SK-N-SH (cell line): Measurements from ENCODE around the gene GLIS1. TPM values are rescaled to one million over a fixed set of nuclear protein-coding genes. Genes with fewer than 3 reads are reported as not detected.
A peak's percentile ranks its signal among the peaks of the same experiment; 100 is the strongest.

ENCODE experiments used
- CTCF ChIA-PET: fragments of 300-600, 350-600 bp; formaldehyde crosslinking; extraction: SDS; loops from one replicate; lab custom pipeline; 2021; lab: Yijun Ruan, JAX
- POLR2A ChIA-PET: fragments of 350-600 bp; sonication (Branson Sonifier 250); formaldehyde crosslinking; extraction: SDS; loops from one replicate; lab custom pipeline; 2020; ENCODE audit warnings: antibody characterized with exemption, inconsistent platforms; lab: Yijun Ruan, JAX
- DNase-seq: peaks from one replicate; pipeline ENCODE4 v3.0.0; 2012
- H2AFZ ChIP-seq: fragments of 200-600 bp; sonication (generic); 2 replicates; pipeline ENCODE4 v1.8.1; 2016; ENCODE audit warnings: antibody characterized with exemption, mild to moderate bottlenecking, low read depth
- H3F3A ChIP-seq: fragments of 200-600 bp; sonication (generic); replicated peaks from 2 replicates; pipeline ENCODE3; 2016; ENCODE audit warnings: antibody characterized with exemption, mild to moderate bottlenecking; ENCODE audit not compliant: insufficient read depth
- H3K27ac ChIP-seq, 2 experiments: fragments of 200-500 bp in 1 of 2; fragments of 200-600 bp in 1 of 2; sonication (Bioruptor generic) in 1 of 2; sonication (generic), shearing (Covaris generic) in 1 of 2; 2 replicates each; pipeline versions ENCODE4 v1.5.1 to v1.6.1; 2014 to 2016; ENCODE audit warnings: low read depth in 2 of 2, inconsistent platforms in 1 of 2, low read length in 1 of 2, mild to moderate bottlenecking in 1 of 2, mixed read lengths in 1 of 2
- H3K27me3 ChIP-seq: fragments of 200-600 bp; sonication (generic), shearing (Covaris generic); 2 replicates; pipeline ENCODE4 v1.6.1; 2016; ENCODE audit warnings: mixed run types; ENCODE audit not compliant: insufficient read depth
- H3K36me3 ChIP-seq, 2 experiments: fragments of 200-500 bp in 1 of 2; fragments of 200-600 bp in 1 of 2; sonication (Bioruptor generic) in 1 of 2; sonication (generic) in 1 of 2; replicated peaks in 1 of 2; 2 replicates each; pipeline versions ENCODE3 to v1.5.1; 2014 to 2016; ENCODE audit warnings: low read length in 1 of 2, mild to moderate bottlenecking in 1 of 2; ENCODE audit not compliant: insufficient read depth in 2 of 2, control insufficient read depth in 1 of 2
- H3K4me1 ChIP-seq, 2 experiments: fragments of 200-500 bp in 1 of 2; fragments of 200-600 bp in 1 of 2; sonication (Bioruptor generic) in 1 of 2; sonication (generic), shearing (Covaris generic) in 1 of 2; 2 replicates each; pipeline versions ENCODE4 v1.5.1 to v1.6.1; 2014 to 2016; ENCODE audit warnings: low read depth in 1 of 2, low read length in 1 of 2, mixed run types in 1 of 2; ENCODE audit not compliant: insufficient read depth in 2 of 2, control insufficient read depth in 1 of 2
- H3K4me2 ChIP-seq: fragments of 200-600 bp; sonication (generic), shearing (Covaris generic); 2 replicates; pipeline ENCODE4 v1.6.1; 2017; ENCODE audit warnings: mixed run types
- H3K4me3 ChIP-seq, 2 experiments: fragments of 200-500 bp in 1 of 2; fragments of 200-600 bp in 1 of 2; sonication (Bioruptor generic) in 1 of 2; sonication (generic), shearing (Covaris generic) in 1 of 2; 2 replicates each; pipeline versions ENCODE4 v1.5.1 to v1.8.1; 2014 to 2016; ENCODE audit warnings: low read depth in 2 of 2, inconsistent platforms in 1 of 2, low read length in 1 of 2, mild to moderate bottlenecking in 1 of 2, mixed read lengths in 1 of 2, moderate library complexity in 1 of 2
- H3K79me2 ChIP-seq: fragments of 200-600 bp; sonication (generic); 2 replicates; pipeline ENCODE4 v1.8.1; 2017; ENCODE audit warnings: mild to moderate bottlenecking; ENCODE audit not compliant: insufficient read depth
- H3K9ac ChIP-seq: fragments of 200-600 bp; sonication (generic); 2 replicates; pipeline ENCODE4 v1.6.1; 2017; ENCODE audit warnings: mixed run types
- H3K9me2 ChIP-seq: fragments of 200-600 bp; sonication (generic); 2 replicates; pipeline ENCODE4 v1.6.1; 2017; ENCODE audit warnings: mixed run types
- H3K9me3 ChIP-seq: fragments of 200-600 bp; sonication (generic); 2 replicates; pipeline ENCODE4 v1.6.1; 2017; ENCODE audit warnings: mixed run types, mild to moderate bottlenecking, moderate library complexity
- H4K20me1 ChIP-seq: fragments of 200-600 bp; sonication (generic); 2 replicates; pipeline ENCODE4 v1.6.1; 2017; ENCODE audit warnings: mild to moderate bottlenecking, mixed run types; ENCODE audit not compliant: insufficient read depth
- CHD2 ChIP-seq: fragments of 150-350 bp; IDR thresholded peaks from 2 replicates; pipeline ENCODE4 v1.6.1; 2018; ENCODE audit warnings: low read length; ENCODE audit not compliant: partially characterized antibody
- EP300 ChIP-seq, 2 experiments: IDR thresholded peaks; 2 replicates each; pipeline versions ENCODE4 v1.4.0 to v1.6.1; 2012; ENCODE audit warnings: borderline replicate concordance in 1 of 2, low read depth in 1 of 2, low read length in 1 of 2
- GATA2 ChIP-seq: sonication (generic); formaldehyde crosslinking; IDR thresholded peaks from 2 replicates; pipeline ENCODE4 v1.5.0; 2020; ENCODE audit warnings: mild to moderate bottlenecking, missing genetic modification reagents
- JUND ChIP-seq: IDR thresholded peaks from 2 replicates; pipeline ENCODE4 v1.4.0; 2012
- NRF1 ChIP-seq: IDR thresholded peaks from 2 replicates; pipeline ENCODE4 v1.6.1; 2012; ENCODE audit warnings: low read depth, mild to moderate bottlenecking, low read length
- RCOR1 ChIP-seq: fragments of 150-350 bp; IDR thresholded peaks from 2 replicates; pipeline ENCODE4 v1.6.1; 2017; ENCODE audit warnings: antibody characterized with exemption, low read length
- RXRA ChIP-seq: IDR thresholded peaks from 2 replicates; pipeline ENCODE4 v1.4.0; 2012; ENCODE audit warnings: low read depth, mild to moderate bottlenecking, borderline replicate concordance
- SMC3 ChIP-seq: IDR thresholded peaks from 2 replicates; pipeline ENCODE4 v1.6.1; 2012; ENCODE audit warnings: low read depth, low read length, improper control_type of control experiment
- TCF12 ChIP-seq: IDR thresholded peaks from 2 replicates; pipeline ENCODE4 v1.4.0; 2012
- YY1 ChIP-seq: IDR thresholded peaks from 2 replicates; pipeline ENCODE4 v1.4.0; 2012; ENCODE audit warnings: low read depth, mild to moderate bottlenecking
- WGBS: methylation state at CpG from one replicate; pipeline ENCODE4 v1.1.6; 2017; ENCODE audit warnings: low lambda C conversion rate; 5-methylcytosine and 5-hydroxymethylcytosine counted together
- polyA plus RNA-seq, 3 experiments: library from polyadenylated mRNA; depleted of rRNA; stranded (reverse); fragments of >200 nt; gene quantifications; 2 replicates each; pipeline ENCODE4 v1.2.3, GENCODE V29; 2012
- TF ChIP-seq, protein P1 (sequence below): fragments of 150-350 bp; IDR thresholded peaks from 2 replicates; pipeline ENCODE4 v1.6.1; 2017; ENCODE audit warnings: antibody characterized with exemption, low read length, low read depth, borderline replicate concordance
- TF ChIP-seq, protein P2 (sequence below): IDR thresholded peaks from 2 replicates; pipeline ENCODE4 v1.4.0; 2012; ENCODE audit warnings: low read depth
- TF ChIP-seq, protein P3 (sequence below): fragments of 150-350 bp; IDR thresholded peaks from 2 replicates; pipeline ENCODE4 v1.6.1; 2016; ENCODE audit warnings: mild to moderate bottlenecking, low read depth, low read length
- TF ChIP-seq, protein P4 (sequence below): IDR thresholded peaks from 2 replicates; pipeline ENCODE4 v1.4.0; 2012; ENCODE audit warnings: low read depth, borderline replicate concordance
- TF ChIP-seq, protein P5 (sequence below): IDR thresholded peaks from 2 replicates; pipeline ENCODE4 v1.6.1; 2012; ENCODE audit warnings: mild to moderate bottlenecking, low read depth, low read length, moderate library complexity
- TF ChIP-seq, protein P6 (sequence below): IDR thresholded peaks from 2 replicates; pipeline ENCODE4 v1.4.0; 2012; ENCODE audit warnings: low read depth, borderline replicate concordance

The GLIS1 gene
- polyA plus RNA-seq, 1 of the 3 experiments (the other 2 are of a cell fraction): 0.13 TPM

DNA sequence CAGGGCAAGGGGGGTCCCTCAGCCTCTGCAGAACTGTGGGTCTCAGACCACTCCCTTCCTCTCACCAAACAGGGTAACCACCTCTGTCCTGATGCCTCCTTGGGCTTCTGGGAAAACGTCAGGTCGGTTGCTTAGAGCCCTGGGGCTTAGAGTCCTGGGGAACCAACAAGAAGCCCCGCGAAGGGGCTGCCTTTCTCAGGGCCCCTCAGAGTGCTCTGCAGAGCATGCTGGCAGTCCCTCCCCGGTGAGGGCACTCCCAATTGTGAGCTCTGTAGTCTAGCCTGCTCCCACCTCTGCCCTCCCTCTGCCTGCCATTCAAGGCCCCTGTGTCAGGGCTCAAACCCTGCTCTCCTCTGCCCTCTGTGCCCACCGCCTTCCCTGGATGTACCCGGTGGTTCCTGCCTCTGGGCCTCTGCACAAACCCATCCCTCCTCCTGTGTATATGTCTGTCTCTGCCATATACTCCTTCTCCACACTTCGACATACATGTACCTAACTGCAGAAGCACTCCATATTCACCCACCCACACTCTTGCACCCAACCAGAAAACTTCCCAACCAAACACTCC is 187.5 kb downstream of the GLIS1 start:
- no peak overlapping the region for H2AFZ ChIP-seq
- H3K9me3 ChIP-seq: no peaks in the 10 kb centered on the region
- H3K27me3 ChIP-seq: no peaks in the 10 kb centered on the region
- no peak overlapping the region for H3K4me2 ChIP-seq
- no peak overlapping the region for H3K27ac ChIP-seq
- TF ChIP-seq EP300 (IDR thresholded peaks at IDR 0.05; ENCODE audit: borderline replicate concordance in 1 of 2, low read depth in 1 of 2, low read length in 1 of 2): no peak
- TF ChIP-seq, protein P1, sequence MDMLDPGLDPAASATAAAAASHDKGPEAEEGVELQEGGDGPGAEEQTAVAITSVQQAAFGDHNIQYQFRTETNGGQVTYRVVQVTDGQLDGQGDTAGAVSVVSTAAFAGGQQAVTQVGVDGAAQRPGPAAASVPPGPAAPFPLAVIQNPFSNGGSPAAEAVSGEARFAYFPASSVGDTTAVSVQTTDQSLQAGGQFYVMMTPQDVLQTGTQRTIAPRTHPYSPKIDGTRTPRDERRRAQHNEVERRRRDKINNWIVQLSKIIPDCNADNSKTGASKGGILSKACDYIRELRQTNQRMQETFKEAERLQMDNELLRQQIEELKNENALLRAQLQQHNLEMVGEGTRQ: no peak
- TF ChIP-seq RCOR1: no peak
- TF ChIP-seq, protein P2, sequence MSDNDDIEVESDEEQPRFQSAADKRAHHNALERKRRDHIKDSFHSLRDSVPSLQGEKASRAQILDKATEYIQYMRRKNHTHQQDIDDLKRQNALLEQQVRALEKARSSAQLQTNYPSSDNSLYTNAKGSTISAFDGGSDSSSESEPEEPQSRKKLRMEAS: no peak
- TF ChIP-seq JUND: no peak
- TF ChIP-seq CHD2: no peak
- TF ChIP-seq TCF12: no peak
- TF ChIP-seq SMC3: no peak
- TF ChIP-seq NRF1: no peak
- TF ChIP-seq, protein P3, sequence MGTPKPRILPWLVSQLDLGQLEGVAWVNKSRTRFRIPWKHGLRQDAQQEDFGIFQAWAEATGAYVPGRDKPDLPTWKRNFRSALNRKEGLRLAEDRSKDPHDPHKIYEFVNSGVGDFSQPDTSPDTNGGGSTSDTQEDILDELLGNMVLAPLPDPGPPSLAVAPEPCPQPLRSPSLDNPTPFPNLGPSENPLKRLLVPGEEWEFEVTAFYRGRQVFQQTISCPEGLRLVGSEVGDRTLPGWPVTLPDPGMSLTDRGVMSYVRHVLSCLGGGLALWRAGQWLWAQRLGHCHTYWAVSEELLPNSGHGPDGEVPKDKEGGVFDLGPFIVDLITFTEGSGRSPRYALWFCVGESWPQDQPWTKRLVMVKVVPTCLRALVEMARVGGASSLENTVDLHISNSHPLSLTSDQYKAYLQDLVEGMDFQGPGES: no peak
- no peak for TF ChIP-seq GATA2 (CRISPR knock-in tag)
- TF ChIP-seq, protein P4, sequence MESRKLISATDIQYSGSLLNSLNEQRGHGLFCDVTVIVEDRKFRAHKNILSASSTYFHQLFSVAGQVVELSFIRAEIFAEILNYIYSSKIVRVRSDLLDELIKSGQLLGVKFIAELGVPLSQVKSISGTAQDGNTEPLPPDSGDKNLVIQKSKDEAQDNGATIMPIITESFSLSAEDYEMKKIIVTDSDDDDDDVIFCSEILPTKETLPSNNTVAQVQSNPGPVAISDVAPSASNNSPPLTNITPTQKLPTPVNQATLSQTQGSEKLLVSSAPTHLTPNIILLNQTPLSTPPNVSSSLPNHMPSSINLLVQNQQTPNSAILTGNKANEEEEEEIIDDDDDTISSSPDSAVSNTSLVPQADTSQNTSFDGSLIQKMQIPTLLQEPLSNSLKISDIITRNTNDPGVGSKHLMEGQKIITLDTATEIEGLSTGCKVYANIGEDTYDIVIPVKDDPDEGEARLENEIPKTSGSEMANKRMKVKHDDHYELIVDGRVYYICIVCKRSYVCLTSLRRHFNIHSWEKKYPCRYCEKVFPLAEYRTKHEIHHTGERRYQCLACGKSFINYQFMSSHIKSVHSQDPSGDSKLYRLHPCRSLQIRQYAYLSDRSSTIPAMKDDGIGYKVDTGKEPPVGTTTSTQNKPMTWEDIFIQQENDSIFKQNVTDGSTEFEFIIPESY: no peak
- TF ChIP-seq, protein P5, sequence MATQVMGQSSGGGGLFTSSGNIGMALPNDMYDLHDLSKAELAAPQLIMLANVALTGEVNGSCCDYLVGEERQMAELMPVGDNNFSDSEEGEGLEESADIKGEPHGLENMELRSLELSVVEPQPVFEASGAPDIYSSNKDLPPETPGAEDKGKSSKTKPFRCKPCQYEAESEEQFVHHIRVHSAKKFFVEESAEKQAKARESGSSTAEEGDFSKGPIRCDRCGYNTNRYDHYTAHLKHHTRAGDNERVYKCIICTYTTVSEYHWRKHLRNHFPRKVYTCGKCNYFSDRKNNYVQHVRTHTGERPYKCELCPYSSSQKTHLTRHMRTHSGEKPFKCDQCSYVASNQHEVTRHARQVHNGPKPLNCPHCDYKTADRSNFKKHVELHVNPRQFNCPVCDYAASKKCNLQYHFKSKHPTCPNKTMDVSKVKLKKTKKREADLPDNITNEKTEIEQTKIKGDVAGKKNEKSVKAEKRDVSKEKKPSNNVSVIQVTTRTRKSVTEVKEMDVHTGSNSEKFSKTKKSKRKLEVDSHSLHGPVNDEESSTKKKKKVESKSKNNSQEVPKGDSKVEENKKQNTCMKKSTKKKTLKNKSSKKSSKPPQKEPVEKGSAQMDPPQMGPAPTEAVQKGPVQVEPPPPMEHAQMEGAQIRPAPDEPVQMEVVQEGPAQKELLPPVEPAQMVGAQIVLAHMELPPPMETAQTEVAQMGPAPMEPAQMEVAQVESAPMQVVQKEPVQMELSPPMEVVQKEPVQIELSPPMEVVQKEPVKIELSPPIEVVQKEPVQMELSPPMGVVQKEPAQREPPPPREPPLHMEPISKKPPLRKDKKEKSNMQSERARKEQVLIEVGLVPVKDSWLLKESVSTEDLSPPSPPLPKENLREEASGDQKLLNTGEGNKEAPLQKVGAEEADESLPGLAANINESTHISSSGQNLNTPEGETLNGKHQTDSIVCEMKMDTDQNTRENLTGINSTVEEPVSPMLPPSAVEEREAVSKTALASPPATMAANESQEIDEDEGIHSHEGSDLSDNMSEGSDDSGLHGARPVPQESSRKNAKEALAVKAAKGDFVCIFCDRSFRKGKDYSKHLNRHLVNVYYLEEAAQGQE: no peak
- TF ChIP-seq, protein P6, sequence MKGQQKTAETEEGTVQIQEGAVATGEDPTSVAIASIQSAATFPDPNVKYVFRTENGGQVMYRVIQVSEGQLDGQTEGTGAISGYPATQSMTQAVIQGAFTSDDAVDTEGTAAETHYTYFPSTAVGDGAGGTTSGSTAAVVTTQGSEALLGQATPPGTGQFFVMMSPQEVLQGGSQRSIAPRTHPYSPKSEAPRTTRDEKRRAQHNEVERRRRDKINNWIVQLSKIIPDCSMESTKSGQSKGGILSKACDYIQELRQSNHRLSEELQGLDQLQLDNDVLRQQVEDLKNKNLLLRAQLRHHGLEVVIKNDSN: no peak
- no peak for TF ChIP-seq RXRA
- no peak for TF ChIP-seq YY1
- H3F3A ChIP-seq: peaks cover 6% of the 10 kb centered on the region
- ChIA-PET CTCF (interaction anchor here (0.7 to 2.2 kb wide), 3 partner anchors 10 kb away, joined by 4 to 5 read pairs (median 4); no protein-coding TSS in a partner anchor), POLR2A (no interaction called here)
- no peaks in the 10 kb centered on the region for H3K9me2 ChIP-seq
- H3K36me3 ChIP-seq: no peaks in the 10 kb centered on the region
- no peaks in the 10 kb centered on the region for H4K20me1 ChIP-seq
- 81% methylated on average over 3 of the region's 8 CpGs for WGBS
- peaks cover 0 to 29% of the 10 kb centered on the region in 2 experiments; a peak in 1 of 4 replicates for H3K4me1 ChIP-seq
- DNase-seq: peak; percentile 6
- no peak overlapping the region for H3K9ac ChIP-seq
- no peak overlapping the region for H3K4me3 ChIP-seq
- no peaks in the 10 kb centered on the region for H3K79me2 ChIP-seq
